ENCODE data around the gene PCBP2.
"Not testable (repeated sequence)": the region's sequence is repeated elsewhere in the genome, so short reads cannot be mapped to it uniquely, and the experiment has no call there.

Gene PCBP2

DNA sequence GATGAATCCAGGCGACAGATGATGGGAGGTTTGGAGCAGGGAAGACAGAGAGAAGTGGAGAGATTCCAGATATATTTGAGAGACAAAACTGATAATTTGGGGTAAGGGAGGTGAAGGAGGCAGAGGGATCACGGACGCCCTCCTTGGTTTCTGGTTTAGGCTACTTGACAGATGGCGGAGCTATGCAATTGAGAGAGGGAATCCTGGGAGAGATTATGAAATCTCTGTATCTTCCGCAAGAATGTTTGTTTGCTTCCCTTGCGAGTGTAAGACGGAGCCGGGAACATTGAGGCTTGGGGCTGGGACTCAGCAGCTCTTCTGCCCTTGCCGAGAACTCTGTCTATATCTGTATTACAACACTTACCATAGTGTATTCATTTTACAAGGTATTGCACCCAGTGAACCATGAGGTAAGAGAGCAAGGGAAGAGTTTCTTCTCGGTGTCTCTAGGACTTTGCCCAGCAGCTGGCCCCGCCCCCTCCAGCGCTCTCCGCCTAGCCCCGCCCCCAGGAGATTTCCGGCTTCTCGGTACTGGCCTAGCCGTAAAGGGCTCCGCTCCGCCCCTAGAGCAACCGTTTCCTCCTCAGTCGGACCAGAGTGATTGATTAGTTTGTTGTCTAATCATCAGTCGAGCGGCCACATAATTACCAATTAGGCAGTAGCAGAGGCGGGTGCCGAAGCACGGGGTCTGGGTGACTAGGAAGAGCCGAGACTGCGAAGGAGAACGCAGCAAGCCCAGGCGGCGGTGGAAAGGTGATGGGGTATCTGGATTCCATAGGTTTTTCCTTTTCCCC, 10.7 kb upstream of the PCBP2 start, which contains the start of gene PRR13:
TSS of gene PRR13 (plus strand) at position 695 of the 794 bp plus-strand sequence. CDS start 981 bp downstream, outside the sequence.
- peak; percentile 94 for DNase-seq

DNA sequence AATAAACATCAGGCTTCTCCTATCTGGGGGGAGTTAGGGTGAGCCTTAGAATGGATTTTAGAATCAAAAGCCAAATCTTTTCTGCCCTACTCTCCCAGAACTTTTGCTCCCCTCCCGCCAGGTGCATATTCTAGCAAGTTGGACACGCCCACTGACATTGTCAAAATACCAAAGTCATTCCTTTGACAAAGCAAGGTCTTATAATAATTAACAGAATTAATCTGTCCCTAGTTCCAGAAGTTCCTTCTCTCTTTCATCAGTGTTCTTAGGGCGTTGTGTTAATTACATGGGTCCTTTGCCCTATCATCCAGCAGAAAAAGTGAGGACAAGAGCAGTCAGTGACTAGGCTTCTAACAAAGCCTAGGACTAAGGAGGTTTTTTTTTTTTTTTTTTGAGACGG, 7.9 kb upstream of the PCBP2 start:
- DNase-seq, result no peak

DNA sequence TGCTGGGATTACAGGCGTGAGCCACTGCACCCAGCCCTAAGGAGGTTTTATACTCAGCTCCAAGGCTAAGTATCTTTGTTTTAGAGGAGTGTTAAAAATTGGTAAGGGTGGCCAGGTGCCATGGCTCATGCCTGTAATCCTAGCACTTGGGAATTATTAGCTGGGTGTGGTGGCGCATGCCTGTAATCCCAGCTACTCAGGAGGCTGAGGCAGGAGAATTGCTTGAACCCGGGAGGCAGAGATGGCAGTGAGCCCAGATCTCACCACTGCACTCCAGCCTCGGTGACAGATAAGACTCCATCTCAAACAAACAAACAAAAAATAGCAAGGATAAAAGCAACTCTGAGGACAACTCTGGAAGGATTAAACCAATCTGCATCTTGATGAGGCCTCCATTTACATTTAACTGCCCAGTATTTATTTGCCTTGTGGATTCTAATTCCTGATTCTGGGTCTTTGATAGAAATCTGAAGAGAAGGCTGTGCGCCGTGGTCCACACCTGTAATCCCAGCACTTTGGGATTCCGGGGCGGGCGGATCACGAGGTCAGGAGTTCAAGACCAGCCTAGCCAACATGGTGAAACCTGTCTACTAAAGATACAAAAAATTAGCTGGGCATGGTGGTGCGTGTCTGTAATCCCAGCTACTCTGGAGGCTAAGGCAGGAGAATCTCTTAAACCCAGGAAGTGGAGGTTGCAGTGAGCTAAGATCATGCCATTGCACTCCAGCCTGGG, 7.1 kb upstream of the PCBP2 start:
- DNase-seq, result not testable (repeated sequence)

DNA sequence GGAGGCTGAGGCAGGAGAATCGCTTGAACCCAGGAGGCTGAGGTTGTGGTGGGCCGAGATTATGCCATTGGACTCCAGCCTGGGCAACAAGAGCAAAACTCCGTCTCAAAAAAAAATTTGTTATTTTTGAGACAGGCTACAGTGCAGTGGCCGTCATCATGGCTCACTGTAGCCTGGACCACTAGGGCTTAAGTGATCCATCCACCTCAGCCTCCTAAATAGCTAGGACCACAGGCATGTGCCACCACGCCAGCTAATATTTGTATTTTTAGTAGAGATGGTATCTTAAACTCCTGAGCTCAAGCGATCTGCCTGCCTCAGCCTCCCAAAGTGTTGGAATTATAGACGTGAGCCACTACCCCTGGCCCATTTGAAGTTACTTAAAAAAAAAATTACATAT, 966 bp upstream of the PCBP2 start:
- no peak for DNase-seq

DNA sequence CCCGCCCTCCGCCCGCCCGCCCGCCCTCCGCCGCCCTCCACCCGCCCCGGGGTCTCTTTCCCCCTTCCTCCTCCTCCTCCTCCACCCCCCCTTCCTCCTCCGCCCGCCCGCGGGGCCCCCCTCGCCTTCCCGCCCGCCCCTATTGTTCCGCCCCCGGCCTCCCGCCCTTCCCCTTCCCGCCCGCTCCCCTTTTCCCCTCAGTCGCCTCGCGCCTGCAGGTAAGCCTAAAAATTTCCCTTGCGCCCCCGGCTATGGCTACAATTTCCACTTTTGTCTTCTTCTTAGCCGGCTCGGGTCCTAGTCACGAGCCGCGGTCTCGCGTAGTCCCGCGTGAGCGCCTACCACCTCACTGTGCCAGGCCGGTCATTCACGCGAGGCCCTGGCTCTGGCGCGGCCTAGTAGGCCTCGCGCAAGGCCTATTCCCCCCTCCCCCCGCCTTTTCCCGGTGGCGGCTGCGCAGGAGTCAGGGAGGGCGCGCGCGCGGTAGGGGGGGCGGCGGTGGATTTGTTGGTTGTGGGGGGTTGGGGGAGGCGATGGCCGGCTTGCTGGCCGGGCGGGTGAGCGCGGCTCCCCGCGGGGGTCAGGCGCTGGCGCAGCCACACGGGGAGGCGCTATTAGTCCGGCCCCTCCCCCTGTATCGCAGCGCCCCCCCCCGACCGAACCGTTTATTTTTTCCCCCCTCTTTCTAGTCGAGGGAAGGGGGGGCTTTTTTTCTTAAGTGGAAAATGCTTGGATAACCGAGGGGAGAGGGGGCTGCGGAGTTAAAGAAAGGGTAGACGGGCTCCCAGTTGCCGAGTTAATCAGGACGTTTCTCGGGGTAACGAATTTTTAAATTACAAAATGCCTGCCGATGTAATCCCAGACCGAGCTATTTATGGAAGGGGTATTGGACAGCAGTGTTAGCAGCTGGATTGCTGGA, 516 bp downstream of the PCBP2 start:
- peak; percentile 69 for DNase-seq

DNA sequence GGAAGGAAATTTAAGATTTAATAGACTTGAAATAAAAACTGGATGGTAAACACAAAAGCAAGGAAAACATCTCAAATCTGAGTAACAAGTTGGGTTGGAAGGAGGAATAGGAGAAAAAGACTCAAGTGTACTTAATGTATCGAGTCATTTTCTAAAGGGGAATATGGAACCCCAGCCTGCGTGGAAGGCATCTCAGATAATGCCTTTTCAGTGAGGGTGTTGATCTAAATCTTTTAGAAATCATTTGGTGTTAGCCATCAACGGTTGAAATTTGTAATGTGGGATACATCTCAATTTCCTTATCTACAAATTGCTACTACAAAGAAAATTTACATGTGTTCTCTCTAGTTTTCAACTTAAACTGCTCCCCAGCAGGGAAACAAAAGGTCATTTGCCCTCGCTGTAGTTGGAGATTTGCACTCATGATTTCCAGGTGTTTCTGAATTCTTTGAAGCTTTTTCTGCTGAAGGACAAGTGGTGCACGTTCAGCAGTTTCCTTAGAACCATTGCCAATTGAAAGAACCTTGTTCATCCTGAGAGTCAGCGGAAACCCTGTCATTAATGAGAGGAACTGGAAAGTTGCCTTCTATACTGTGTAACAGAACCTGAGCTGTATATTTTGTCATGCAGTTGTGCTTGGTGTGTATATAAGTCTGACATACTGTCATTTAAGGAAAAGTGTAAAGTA, 2.2 kb downstream of the PCBP2 start:
- no peak for DNase-seq

DNA sequence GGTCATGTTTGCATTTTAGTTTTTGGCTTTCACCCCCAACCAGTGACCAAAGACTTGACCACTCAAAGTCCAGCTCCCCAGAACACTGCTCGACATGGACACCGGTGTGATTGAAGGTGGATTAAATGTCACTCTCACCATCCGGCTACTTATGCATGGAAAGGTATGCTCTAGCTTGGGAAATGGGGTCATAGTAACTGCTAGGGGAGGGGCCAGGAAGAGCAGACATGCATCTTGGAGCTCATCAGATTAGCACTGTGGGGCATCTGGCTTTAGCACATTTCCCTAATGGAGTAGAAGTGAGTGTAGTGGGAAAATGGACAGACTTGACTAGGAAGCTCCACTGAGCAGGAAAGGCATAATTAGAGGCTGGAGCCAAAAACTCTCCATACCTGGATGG, 2.8 kb downstream of the PCBP2 start:
- no peak for DNase-seq

DNA sequence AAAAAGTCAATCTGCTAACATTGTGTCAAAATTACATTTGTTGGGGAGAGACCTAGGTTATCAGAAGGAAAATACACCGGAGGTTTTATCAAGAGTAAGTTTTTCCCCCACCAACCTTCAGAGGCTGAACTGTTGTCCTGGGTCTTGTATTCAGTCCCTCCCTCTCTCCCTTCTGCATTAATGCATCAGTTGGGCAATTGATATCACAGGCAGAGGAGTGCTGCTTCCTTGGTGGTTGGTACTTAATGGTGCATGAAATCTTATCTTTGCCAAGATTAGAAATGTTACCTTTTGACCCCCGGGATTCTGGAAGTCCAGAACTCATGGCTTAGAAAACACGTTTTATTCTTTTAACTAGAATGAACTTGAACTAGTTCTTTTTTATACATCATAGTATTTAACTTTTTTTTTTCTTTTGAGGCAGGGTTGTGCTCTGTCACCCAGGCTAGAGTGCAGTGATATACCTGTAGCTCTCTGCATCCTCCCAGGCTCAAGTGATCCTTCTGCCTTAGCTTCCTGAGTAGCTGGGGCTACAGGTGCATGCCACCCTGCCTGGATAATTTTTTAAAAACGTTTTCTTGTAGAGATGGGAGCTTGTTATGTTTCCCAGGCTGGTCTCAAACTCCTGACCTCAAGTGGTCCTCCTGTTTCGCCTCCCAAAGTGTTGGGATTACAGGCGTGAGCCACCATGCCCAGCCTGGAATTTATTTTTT, 4.9 kb downstream of the PCBP2 start:
- DNase-seq, result no peak

DNA sequence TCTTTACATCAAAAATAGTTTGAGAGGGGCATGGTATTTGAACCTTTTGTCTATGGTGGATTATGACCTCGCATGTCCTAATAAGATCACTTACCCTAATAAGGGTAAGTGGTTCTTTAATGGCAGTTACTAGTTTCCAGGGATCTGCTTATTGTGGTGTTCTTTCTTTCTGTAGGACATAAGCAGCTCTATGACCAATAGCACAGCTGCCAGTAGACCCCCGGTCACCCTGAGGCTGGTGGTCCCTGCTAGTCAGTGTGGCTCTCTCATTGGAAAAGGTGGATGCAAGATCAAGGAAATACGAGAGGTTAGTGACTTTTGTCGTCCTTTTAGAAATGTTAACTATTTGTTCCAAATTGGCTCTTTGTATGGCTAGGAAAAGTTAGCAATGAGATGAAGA, 7.2 kb downstream of the PCBP2 start:
- DNase-seq, result no peak

DNA sequence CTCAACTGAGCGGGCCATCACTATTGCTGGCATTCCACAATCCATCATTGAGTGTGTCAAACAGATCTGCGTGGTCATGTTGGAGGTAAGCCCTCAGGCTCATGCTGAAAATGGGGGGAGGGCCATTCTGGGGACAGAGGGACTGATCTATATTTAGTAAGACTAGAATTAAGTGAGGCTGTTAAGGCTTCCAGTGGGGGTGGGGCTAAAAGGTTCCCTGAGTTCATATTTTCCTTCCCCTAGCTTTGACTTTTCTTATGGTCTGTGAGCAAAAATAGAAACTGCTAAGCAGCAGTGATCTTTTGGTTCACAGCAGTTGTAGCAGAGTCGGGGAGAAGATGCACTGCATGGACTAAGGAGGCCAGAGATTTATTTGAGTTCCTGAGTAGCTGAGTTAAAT, 9.2 kb downstream of the PCBP2 start:
- no peak for DNase-seq

DNA sequence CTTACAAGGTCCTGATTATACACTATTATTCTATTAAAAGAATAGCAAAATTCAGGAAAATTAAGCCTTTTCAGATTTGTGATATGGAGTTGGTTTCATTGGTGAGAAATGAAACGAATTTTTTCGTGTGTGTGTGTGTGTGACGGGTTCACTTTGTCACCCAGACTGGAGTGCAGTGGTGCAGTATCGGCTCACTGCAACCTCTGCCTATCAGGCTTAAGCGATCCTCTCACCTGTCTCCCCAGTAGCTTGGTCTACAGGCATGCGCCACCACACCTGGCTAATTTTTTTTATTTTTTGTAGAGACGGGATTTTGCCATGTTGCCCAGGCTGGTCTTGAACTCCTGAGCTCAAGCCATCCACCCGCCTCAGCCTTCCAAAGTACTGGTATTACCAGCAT, 9.7 kb downstream of the PCBP2 start:
- DNase-seq, result no peak

DNA sequence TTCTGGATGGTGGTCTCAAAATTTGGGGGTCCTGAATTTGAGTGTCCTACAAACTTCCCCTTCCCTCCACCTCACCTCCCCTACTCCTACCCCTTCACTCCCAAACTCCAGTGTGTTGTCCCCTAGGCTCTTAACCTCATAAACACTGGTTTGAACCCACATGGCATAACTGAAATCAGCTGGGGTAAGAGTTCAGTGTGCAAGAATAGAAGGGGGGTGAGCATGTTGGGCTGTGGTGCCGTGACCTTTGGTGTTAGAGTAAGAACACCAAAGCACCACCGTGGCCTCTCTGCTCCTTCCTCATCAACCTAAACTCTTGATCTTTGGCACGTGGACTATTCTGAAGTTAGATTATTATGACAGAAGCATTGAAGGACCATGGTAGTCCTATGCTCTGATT, 11.0 kb downstream of the PCBP2 start:
- no peak for DNase-seq

DNA sequence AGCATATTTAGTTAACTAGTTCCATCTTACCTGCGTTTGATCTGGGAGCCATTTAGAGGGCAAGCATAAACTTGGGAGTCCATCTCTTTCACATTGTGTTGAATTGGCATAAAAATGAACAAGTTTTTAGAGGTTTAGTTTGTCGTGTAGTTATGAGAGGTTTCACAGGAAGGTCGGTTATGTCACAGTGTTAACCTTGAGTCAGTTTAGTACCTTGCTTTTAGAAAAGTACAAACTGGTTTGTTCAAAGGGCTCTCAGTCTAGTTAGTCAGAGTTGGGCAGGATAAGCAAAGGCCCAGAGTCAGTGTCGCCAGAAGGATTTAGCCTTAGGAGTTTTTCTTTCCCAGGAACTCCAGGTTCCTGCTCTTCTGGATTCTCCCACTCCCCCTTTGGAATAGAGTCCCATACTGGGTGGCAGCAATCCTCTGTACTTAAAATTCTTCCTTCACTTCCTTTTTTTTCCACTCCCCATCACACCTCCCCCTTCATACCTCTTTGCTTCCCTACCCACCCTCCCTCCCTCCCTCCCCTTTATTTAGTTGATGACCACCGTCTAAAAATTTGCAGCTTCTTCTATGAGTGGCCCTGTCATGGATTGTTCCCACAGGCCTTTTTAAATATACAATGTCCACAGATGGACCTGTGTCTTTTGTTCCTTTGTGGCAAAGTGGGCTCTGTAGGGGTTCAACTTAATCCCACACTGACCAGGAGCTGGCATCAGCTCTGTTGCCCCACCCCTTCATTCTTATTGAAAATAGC, 12.1 kb downstream of the PCBP2 start:
- DNase-seq, result no peak

DNA sequence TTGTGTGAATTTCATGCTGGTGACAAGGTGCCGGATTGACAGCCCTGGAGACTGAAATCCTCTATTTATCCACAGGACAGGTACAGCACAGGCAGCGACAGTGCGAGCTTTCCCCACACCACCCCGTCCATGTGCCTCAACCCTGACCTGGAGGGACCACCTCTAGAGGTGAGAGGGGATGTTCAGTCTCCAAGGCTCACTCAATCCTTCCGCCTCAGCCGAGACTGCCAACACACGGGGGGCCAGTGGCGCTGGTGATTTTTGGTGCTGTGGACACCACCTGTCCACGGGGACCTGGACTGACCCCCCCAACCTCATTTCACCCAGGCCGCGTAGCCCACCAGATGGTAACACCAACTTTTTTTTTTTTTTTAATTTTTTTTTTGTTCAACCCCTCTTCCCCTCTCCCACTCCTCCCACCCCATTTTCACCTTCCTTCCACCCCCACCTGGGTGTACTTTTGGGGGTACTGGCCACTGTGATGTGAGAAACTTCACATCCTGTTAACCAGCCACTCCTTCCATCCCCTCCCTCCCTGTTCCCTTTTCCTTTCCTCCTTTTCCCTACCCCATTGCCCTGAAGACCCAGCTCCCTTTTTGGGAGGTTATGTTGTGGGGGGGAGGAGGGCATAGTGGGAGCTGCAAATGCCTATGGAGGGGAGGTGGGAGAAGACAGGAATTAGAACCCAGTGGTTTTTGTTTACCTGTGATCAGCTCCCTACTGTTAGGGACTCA, 12.9 kb downstream of the PCBP2 start:
- DNase-seq, result no peak

DNA sequence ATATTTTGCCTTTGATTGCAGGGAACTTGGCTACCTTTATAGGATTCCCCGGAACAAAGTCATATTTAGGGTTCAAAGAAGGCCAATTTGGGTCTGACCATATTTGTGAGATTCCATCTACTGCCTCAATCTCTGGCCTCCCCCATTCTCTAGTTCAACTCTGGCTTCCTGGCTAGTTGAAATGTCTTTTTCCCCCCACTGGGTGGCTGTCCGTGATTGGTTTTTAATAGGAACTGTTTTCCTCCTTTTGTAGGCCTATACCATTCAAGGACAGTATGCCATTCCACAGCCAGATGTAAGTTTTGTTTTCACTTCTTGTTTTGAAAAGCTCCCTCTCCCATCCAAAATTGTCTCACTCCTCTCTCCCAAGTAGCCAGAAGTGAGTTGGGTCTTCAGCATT, 13.8 kb downstream of the PCBP2 start:
- DNase-seq, result no peak

DNA sequence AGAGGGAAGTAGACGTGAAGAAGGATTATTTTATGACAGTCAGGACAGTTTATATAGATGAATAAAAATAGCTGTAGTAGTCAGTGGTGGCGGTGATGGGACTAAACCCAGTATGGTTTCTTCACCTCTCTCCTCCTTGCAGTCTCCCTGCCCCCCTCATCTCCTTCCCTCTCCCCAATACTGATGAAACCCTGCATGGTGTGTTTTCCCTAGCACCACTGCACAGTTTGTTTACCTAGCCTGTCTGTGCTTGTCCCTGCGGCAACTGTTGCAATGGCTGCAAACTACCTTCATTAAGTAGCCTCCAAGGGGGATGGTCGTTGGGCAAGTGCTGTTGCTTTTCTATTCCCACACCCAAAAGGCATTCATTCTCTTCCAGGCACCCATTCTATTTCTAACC, 14.7 kb downstream of the PCBP2 start:
- no peak for DNase-seq

DNA sequence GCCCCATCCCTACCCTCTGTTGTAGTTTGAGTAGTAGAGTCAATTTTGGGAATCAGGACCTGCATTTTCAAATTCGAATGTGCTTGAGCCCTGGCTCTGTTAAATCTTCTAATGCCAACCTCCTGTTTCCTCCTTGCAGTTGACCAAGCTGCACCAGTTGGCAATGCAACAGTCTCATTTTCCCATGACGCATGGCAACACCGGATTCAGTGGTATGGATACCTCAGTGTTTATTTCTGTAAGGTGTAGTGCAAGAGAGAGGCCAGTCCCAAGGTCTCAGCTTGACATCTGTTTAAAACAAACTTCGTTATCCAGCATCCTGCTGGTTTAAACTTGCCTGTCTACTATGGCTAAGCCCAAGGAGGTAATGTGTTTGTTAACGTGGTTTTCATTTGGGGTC, 15.2 kb downstream of the PCBP2 start:
- no peak for DNase-seq

DNA sequence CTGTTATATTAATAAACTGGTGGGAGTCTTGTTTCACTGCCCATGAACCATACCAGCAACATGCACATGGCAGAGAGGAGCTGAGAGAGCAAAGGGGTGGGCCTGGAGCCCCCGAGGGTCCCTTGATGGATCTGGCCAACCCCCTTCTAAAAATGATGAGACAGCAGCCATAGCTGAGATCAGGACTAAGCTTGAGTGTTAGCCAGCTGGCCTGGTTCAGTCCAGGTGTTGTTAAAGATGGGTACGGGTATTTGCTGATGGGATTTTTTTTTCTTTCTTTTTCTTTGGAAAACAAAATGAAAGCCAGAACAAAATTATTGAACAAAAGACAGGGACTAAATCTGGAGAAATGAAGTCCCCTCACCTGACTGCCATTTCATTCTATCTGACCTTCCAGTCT, 16.0 kb downstream of the PCBP2 start:
- DNase-seq, result no peak

DNA sequence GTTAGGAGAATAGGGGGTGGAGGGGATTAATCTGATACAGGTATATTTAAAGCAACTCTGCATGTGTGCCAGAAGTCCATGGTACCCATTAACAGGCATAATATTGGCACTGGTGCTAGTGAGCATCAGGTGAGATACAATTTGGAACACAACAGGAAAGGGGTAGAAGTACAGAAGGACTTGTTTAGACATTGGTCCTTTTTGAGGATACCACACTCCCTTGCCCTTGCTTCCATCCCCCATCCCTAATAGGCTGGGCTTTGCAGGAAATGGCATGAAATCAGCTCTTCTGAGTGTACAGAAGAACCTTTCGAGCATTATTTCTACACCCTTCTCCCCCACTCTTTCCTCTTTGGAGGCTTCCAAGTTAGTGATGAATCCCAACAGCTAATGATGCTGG, 16.4 kb downstream of the PCBP2 start:
- DNase-seq, result no peak

DNA sequence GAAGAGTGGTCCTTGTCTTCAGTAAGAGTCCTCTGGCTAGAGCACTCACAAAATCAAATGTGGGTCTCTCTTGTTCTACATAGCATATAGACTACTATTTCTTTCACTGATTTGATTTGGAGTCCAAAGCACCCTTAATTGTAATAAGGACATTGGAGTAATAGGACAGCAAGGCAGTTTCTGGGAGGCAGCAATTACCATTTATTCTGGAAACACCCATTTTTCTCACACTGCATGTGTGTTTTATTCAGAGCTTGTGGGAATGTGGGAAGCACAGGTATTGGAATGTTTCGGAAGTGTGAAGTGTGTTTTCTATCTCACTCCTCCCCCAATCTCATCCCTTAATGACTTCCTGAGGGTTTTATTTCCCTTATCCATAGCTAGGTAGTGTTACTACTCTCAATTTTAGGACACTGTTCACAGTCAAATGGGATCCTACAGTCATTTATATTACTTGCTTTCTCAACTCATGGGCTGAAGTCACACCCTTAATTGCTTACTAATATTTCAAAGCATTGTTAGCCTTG, 20.2 kb downstream of the PCBP2 start:
- no peak for DNase-seq
